Prostate gland (tissue), 2 donors: ENCODE measurements around the gene MPZL1.

Experiments used
- CTCF ChIP-seq, 4 experiments: fragments of 200-600 bp in 2 of 4; fragments of 450-650 bp in 2 of 4; sonication (generic) in 2 of 4; IDR thresholded peaks; 1 replicate in 3 of 4; 2 replicates in 1 of 4; pipeline ENCODE4 v1.5.1; 2016 to 2019; ENCODE audit warnings: antibody characterized with exemption in 4 of 4, mild to moderate bottlenecking in 2 of 4, moderate library complexity in 2 of 4
- POLR2A ChIP-seq: fragments of 450-650 bp; IDR thresholded peaks from one replicate; pipeline ENCODE4 v1.6.1; 2016; ENCODE audit warnings: antibody characterized with exemption, mild to moderate bottlenecking

- no peak for TF ChIP-seq CTCF (IDR thresholded peaks at IDR 0.05)
- TF ChIP-seq POLR2A = no peak
Observed at GRCh38 chr1:167773516-167773915, 51.7 kb downstream of the MPZL1 start.
